HG03108 (cell line): ENCODE data around the gene SPIRE2.
"Not testable (repeated sequence)": the region's sequence is repeated elsewhere in the genome, so short reads cannot be mapped to it uniquely, and the experiment has no call there.

Experiments used
- ATAC-seq: cut with Tn5 transposase; IDR thresholded peaks from one replicate; pipeline ENCODE4 v1.9.1; 2021; ENCODE audit warnings: moderate library complexity; ENCODE audit not compliant: unreplicated experiment

SPIRE2 gene

DNA sequence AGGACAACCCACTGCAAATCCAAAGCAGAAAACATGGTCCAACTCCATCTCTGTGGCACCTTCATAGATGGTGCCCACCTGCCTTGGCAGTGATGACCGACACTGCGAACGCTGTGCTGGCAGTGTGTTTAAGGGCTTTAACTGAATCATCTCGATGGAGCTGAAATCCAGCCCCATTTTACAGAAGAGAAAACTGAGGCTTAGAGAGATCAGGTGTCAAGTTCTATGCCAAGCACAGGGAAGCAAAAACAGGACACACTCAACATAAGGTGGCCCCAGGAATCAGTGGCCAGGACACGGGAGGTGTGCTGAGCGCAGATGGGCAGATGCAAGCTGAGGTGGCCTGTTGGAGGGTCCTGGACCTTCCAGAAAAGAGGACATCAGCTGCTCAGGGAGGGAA lies 34.5 kb downstream of the SPIRE2 start:
- no peak for ATAC-seq

DNA sequence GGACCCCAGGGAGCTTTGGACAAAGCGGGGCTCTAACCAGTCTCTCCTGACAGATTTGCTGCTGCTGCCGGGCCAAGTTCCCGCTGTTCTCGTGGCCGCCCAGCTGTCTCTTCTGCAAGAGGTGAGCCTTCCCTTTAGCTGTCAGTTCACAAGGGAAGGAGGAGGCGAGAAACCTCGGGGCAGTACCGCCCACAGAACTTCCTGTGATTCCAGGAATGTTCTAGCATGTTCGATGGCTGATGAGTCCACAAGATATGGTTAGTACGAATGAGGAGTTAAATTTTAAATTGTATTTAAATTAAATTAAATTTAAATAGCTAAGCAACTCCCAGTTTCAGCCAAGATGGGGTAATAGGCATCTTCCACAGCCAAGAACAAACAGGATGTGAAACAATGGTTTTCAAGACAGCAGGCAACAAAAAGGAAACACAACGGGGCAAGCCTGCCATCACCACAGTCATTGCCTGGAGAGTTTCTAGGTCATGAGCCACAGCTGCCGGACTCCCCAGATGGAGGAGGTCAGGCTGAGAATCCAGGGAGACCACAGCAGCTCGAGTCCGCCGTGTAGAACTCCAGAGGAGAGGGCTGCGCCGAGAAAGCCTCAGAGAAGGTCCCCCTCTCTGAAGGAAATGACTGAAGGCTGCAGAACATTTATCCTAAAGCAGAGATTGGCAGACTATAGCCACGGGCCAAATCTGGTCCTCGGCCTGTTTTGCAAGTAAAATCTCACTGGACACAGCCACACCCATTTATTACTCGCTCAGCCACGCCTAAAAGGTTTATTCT lies 35.7 kb downstream of the SPIRE2 start:
- peak; percentile 70 for ATAC-seq

GRCh38 chr16:89864527-89864820 lies 36.2 kb downstream of the SPIRE2 start:
- ATAC-seq: peak; percentile 5

GRCh38 chr16:89867918-89868317 lies 39.6 kb downstream of the SPIRE2 start:
- ATAC-seq: no peak

- ATAC-seq: no peak
These were observed 41.6 kb downstream of the SPIRE2 start for GRCh38 chr16:89869911-89870310.

GRCh38 chr16:89870440-89870839 lies 42.2 kb downstream of the SPIRE2 start:
- ATAC-seq: no peak

DNA sequence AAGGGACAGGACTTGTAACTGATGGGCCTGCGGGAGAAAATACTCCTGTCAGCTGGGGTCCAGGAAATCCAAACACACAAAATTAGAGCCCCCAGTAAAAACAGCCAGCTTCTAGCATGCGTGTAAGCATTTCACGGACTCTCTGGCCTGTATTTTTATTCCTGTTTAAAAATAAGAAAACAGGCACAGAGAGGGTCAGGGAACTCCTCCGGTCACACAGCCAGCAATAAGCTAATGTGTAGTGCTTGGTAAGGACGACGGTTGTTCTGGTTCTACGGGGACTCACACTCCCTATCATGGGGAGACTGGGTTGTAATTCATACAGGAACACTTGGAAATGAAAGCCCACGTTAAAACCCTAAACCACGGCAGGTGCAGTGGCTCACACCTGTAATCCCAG lies 43.6 kb downstream of the SPIRE2 start:
- ATAC-seq: no peak

GRCh38 chr16:89873109-89873971 lies 45.1 kb downstream of the SPIRE2 start, which contains the start of gene TCF25:
TCF25 (plus strand) TSS chr16:89873592; CDS start chr16:89873668, 76 bp downstream.
- ATAC-seq: peak; percentile 37

GRCh38 chr16:89873972-89874689 lies 45.9 kb downstream of the SPIRE2 start:
- ATAC-seq: peak; percentile 51

- ATAC-seq: not testable (repeated sequence)
These were observed 50.8 kb downstream of the SPIRE2 start for GRCh38 chr16:89879123-89879522.

- ATAC-seq: no peak
These were observed 52.4 kb downstream of the SPIRE2 start for GRCh38 chr16:89880477-89881367.

GRCh38 chr16:89881368-89881730 lies 53.1 kb downstream of the SPIRE2 start:
- no peak for ATAC-seq

GRCh38 chr16:89883346-89884040 lies 55.2 kb downstream of the SPIRE2 start:
- no peak for ATAC-seq

DNA sequence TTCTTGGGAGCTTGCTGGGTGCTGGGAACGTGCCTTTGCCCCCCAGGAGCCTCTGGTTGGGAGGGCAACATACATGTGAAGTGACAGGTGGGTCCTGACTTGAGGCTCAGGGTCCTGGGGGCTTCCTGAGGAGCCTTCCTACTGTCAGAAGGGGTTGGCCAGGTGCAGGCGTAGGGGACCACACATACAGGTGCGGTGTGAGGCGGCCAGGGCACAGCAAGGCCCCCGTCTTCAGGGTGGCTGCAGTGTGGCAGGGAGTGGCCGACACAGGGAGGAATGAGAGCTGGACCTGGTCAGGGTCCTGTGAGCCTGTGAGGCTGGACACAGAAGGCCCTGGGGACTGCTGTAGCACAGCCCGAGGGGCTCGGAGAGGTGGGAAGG lies 55.8 kb downstream of the SPIRE2 start:
- no peak for ATAC-seq

- no peak for ATAC-seq
These were observed 59.0 kb downstream of the SPIRE2 start for GRCh38 chr16:89887243-89887642.

DNA sequence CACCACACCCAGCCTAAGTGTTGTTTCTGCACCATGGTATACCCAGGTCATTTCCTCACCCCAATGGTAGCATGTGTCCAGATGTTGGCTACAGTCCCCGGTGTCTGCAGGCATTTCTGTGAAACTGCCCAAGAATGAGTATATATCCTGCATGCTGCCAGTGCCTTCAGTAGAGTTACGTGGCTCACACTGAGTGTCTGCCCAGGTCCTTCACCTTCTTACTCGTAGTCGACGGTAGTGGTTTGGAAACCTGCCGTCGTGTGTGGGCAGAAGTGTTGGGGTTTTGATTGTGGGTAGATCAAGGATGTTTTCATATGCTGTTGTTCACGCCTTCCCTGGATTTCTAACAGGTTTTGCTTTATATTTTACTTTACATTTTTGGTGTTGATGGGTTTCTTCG lies 61.9 kb downstream of the SPIRE2 start:
- ATAC-seq: no peak

- no peak for ATAC-seq
These were observed 62.8 kb downstream of the SPIRE2 start for GRCh38 chr16:89890886-89891657.

DNA sequence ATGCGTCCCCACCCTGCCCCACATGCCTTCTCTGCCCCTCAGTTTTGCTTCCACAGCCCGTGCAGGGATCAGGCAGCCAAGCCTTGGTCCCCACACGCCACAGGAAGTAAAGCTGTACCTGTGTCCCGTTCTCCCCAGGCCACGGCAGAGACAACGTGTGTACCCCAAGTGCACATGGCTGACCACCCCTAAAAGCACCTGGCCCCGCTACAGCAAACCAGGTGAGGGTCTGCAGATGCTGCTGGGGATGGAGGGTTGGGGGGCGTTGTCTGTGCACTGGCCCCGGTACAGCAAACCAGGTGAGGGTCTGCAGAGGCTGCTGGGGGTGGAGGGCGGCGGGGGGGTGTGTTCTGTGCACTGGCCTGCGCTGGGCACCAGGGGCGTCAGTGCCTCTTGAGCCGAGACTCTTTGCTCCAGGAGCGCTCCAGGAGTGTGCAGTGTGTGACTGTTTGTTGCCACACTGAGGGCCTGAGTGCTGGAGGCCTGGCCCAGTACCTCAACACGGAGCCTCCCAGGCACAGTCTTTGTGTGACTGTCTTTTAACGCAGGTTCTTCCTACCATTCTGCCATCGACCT lies 63.9 kb downstream of the SPIRE2 start:
- ATAC-seq: no peak

DNA sequence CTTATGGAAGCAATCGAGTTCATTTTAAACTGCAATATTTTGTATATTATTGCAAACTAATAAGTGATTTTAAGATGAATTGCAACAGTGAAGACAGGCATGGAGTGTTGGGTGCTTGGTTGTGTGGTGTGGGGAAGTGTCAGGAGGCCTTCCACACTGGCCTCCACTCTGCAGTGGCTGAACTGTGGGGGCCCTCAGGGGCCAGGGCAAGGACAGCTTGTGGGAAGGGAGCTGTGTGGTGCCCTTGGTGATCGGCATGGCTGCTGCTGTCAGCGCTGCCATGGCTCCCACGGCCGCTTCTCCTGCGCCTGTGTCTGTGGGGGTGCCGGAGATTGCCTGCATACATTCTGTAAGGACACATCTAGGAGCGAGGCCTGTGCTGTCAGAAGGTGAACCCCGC lies 64.4 kb downstream of the SPIRE2 start:
- ATAC-seq: no peak
